Measurements from ENCODE around the gene BANF2.

Gene BANF2

GRCh38 chr20:17759449-17759848 is 59.7 kb downstream of the BANF2 start:
- no peak overlapping the region for H3K27ac ChIP-seq
- TF ChIP-seq ZFX (IDR thresholded peaks at IDR 0.05; ENCODE audit: borderline replicate concordance) (no peak), CTCF (IDR thresholded peaks at IDR 0.05) (no peak)

- no peak overlapping the region for H3K27ac ChIP-seq
- no peak for TF ChIP-seq ZFX (IDR thresholded peaks at IDR 0.05; ENCODE audit: borderline replicate concordance)
- TF ChIP-seq CTCF (IDR thresholded peaks at IDR 0.05): no peak
These were observed 61.8 kb downstream of the BANF2 start for GRCh38 chr20:17761604-17762003.

GRCh38 chr20:17762243-17762872 is 62.6 kb downstream of the BANF2 start:
- H3K27ac ChIP-seq: no peak overlapping the region

GRCh38 chr20:17762873-17763557 is 63.2 kb downstream of the BANF2 start:
- no peak overlapping the region for H3K27ac ChIP-seq
- TF ChIP-seq CTCF (IDR thresholded peaks at IDR 0.05): no peak
- no peak for TF ChIP-seq ZFX (IDR thresholded peaks at IDR 0.05; ENCODE audit: borderline replicate concordance)

More at GRCh38 chr20:17762243-17762872, 62.6 kb downstream of the BANF2 start:
- TF ChIP-seq CTCF (IDR thresholded peaks at IDR 0.05): no peak
- TF ChIP-seq ZFX (IDR thresholded peaks at IDR 0.05; ENCODE audit: borderline replicate concordance): no peak

- no peak for TF ChIP-seq ZFX (IDR thresholded peaks at IDR 0.05; ENCODE audit: borderline replicate concordance)
- no peak for TF ChIP-seq CTCF (IDR thresholded peaks at IDR 0.05)
- no peak overlapping the region for H3K27ac ChIP-seq
These were observed 65.3 kb downstream of the BANF2 start for GRCh38 chr20:17765017-17765416.

- no peak for TF ChIP-seq ZFX (IDR thresholded peaks at IDR 0.05; ENCODE audit: borderline replicate concordance)
- no peak for TF ChIP-seq CTCF (IDR thresholded peaks at IDR 0.05)
- no peak overlapping the region for H3K27ac ChIP-seq
These were observed 65.8 kb downstream of the BANF2 start for GRCh38 chr20:17765584-17765983.

GRCh38 chr20:17766226-17766625 is 66.5 kb downstream of the BANF2 start:
- H3K27ac ChIP-seq: no peak overlapping the region
- TF ChIP-seq ZFX (IDR thresholded peaks at IDR 0.05; ENCODE audit: borderline replicate concordance): no peak

Data from 22Rv1 (cell line).